CD14-positive monocyte (primary cell): ENCODE results near the gene TAF15. TPM values are rescaled to one million over a fixed set of nuclear protein-coding genes. Genes with fewer than 3 reads are reported as not detected.
A peak's percentile ranks its signal among the peaks of the same experiment; 100 is the strongest.

Experiments used
- DNase-seq, 3 donors: peaks; one replicate each; pipeline ENCODE4 v3.0.0-alpha.2; 2011 to 2022
- H2AFZ ChIP-seq: 2 replicates; pipeline ENCODE4 v1.6.0; 2012; ENCODE audit warnings: mild to moderate bottlenecking, low read depth, low read length, inconsistent platforms; ENCODE audit not compliant: insufficient read depth, poor library complexity, severe bottlenecking
- H3K27ac ChIP-seq, 2 donors: 1 replicate in 1 of 2; 2 replicates in 1 of 2; pipeline ENCODE4 v1.5.1; 2012 to 2013; ENCODE audit warnings: low read length in 2 of 2, control low read depth in 1 of 2, inconsistent platforms in 1 of 2, low read depth in 1 of 2, mild to moderate bottlenecking in 1 of 2
- H3K27me3 ChIP-seq, 2 donors: one replicate each; pipeline versions ENCODE4 v1.6.0 to v1.6.1; 2011 to 2013; ENCODE audit warnings: low read length in 2 of 2; ENCODE audit not compliant: control insufficient read depth in 2 of 2, insufficient read depth in 2 of 2
- H3K36me3 ChIP-seq, 2 donors: replicated peaks in 1 of 2; 1 replicate in 1 of 2; 2 replicates in 1 of 2; pipeline versions ENCODE4 v1.5.1 to v1.6.1; 2012 to 2013; ENCODE audit warnings: low read length in 2 of 2, control low read depth in 1 of 2, inconsistent platforms in 1 of 2, mild to moderate bottlenecking in 1 of 2; ENCODE audit not compliant: insufficient read depth in 2 of 2, control insufficient read depth in 1 of 2
- H3K4me1 ChIP-seq, 2 donors: 1 replicate in 1 of 2; 2 replicates in 1 of 2; pipeline versions ENCODE4 v1.5.1 to v1.6.1; 2012 to 2013; ENCODE audit warnings: low read length in 2 of 2, control low read depth in 1 of 2, inconsistent platforms in 1 of 2, mild to moderate bottlenecking in 1 of 2, moderate library complexity in 1 of 2; ENCODE audit not compliant: insufficient read depth in 2 of 2, control insufficient read depth in 1 of 2
- H3K4me2 ChIP-seq: replicated peaks from 2 replicates; pipeline ENCODE3; 2012; ENCODE audit warnings: low read length, moderate library complexity, mild to moderate bottlenecking; ENCODE audit not compliant: poor library complexity, severe bottlenecking; ENCODE audit errors: extremely low read depth
- H3K4me3 ChIP-seq, 3 experiments: fragments of 200-600 bp in 1 of 3; sonication (generic) in 1 of 3; replicated peaks in 1 of 3; 1 replicate in 2 of 3; 2 replicates in 1 of 3; pipeline ENCODE4 v1.5.1; 2011 to 2013; ENCODE audit warnings: low read length in 3 of 3, mild to moderate bottlenecking in 3 of 3, control low read depth in 2 of 3, low read depth in 2 of 3, inconsistent platforms in 1 of 3, moderate library complexity in 1 of 3
- H3K79me2 ChIP-seq: 2 replicates; pipeline ENCODE4 v1.6.0; 2012; ENCODE audit warnings: mild to moderate bottlenecking, control low read depth, inconsistent platforms, low read length, moderate library complexity; ENCODE audit not compliant: insufficient read depth
- H3K9ac ChIP-seq: 2 replicates; pipeline ENCODE4 v1.6.0; 2017; ENCODE audit warnings: low read length, mild to moderate bottlenecking; ENCODE audit not compliant: insufficient read depth, poor library complexity, severe bottlenecking
- H3K9me3 ChIP-seq, 2 donors: replicated peaks in 1 of 2; 1 replicate in 1 of 2; 2 replicates in 1 of 2; pipeline versions ENCODE4 v1.5.1 to v1.6.1; 2012 to 2013; ENCODE audit warnings: low read length in 2 of 2, control low read depth in 1 of 2; ENCODE audit not compliant: control insufficient read depth in 1 of 2, insufficient read depth in 1 of 2
- H4K20me1 ChIP-seq: 2 replicates; pipeline ENCODE4 v1.6.0; 2012; ENCODE audit warnings: mild to moderate bottlenecking, low read length, control low read depth, moderate library complexity; ENCODE audit not compliant: insufficient read depth
- H3K27ac Mint-ChIP-seq, 7 donors: one replicate each; pipeline ENCODE4 v1.8.0; 2020; ENCODE audit warnings: mild to moderate bottlenecking in 7 of 7, mixed read lengths in 7 of 7, moderate library complexity in 6 of 7, inconsistent platforms in 2 of 7
- H3K27me3 Mint-ChIP-seq, 3 donors: one replicate each; pipeline ENCODE4 v1.8.0; 2021 to 2022; ENCODE audit warnings: low read depth in 3 of 3, mild to moderate bottlenecking in 3 of 3, mixed read lengths in 3 of 3, moderate library complexity in 3 of 3, inconsistent platforms in 1 of 3
- H3K36me3 Mint-ChIP-seq, 2 donors: one replicate each; pipeline ENCODE4 v1.8.0; 2020; ENCODE audit warnings: mixed read lengths in 2 of 2, inconsistent platforms in 1 of 2, mild to moderate bottlenecking in 1 of 2
- H3K4me1 Mint-ChIP-seq: one replicate; pipeline ENCODE4 v1.8.0; 2020; ENCODE audit warnings: mild to moderate bottlenecking, mixed read lengths
- H3K4me3 Mint-ChIP-seq, 2 donors: one replicate each; pipeline ENCODE4 v1.8.0; 2020; ENCODE audit warnings: mild to moderate bottlenecking in 2 of 2, mixed read lengths in 2 of 2, moderate library complexity in 1 of 2
- H3K9me3 Mint-ChIP-seq, 7 donors: one replicate each; pipeline ENCODE4 v1.8.0; 2020 to 2022; ENCODE audit warnings: mixed read lengths in 7 of 7, mild to moderate bottlenecking in 6 of 7, moderate library complexity in 6 of 7, inconsistent platforms in 2 of 7
- CTCF ChIP-seq: fragments of 200-600 bp; IDR thresholded peaks from one replicate; pipeline ENCODE4 v1.8.0; 2022; ENCODE audit warnings: antibody characterized with exemption, mild to moderate bottlenecking
- WGBS: methylation state at CpG from one replicate; pipeline ENCODE4 v1.1.5; 2013; ENCODE audit warnings: missing lambda C conversion rate; ENCODE audit not compliant: insufficient coverage; 5-methylcytosine and 5-hydroxymethylcytosine counted together
- intact Hi-C, 2 donors: fragments of 100-400 bp; cut with micrococcal nuclease; formaldehyde crosslinking; loops; one replicate each; pipeline versions ENCODE4 v1.15.0 to v1.15.1; 2023
- polyA plus RNA-seq, 3 donors: library from polyadenylated mRNA; depleted of rRNA in 1 of 3; unstranded in 2 of 3; stranded (reverse) in 1 of 3; fragments of 300-500 nt in 2 of 3; fragments of >200 nt in 1 of 3; fragmentation: Illumina TruSeq in 2 of 3; gene quantifications; 1 replicate in 2 of 3; 2 replicates in 1 of 3; pipeline ENCODE4 v1.2.3, GENCODE V29; 2012 to 2021

Gene TAF15
- polyA plus RNA-seq, 3 donors = 6.0 to 50.6 (median 16.3) TPM

GRCh38 chr17:35791681-35792350 is 17.5 kb upstream of the TAF15 start:
- Histone ChIP-seq H4K20me1 (no peaks in the 10 kb centered on the region), H3K4me1 (peaks cover 10 to 15% of the 10 kb centered on the region in 2 donors), H3K27ac (no peak overlapping the region), H3K4me3 (no peak overlapping the region), H3K79me2 (no peaks in the 10 kb centered on the region), H3K9ac (no peak overlapping the region), H3K4me2 (no peak overlapping the region), H2AFZ (no peak overlapping the region), H3K27me3 (peaks cover 40 to 54% of the 10 kb centered on the region in 2 donors), H3K9me3 (peaks cover 0 to 6% of the 10 kb centered on the region in 2 donors), H3K36me3 (no peaks in the 10 kb centered on the region)
- Mint-ChIP-seq H3K27me3 (peaks cover 51 to 65% (median 51%) of the 10 kb centered on the region in 3 donors), H3K36me3 (peaks cover 0 to 2% of the 10 kb centered on the region in 2 donors), H3K27ac (no peak overlapping the region), H3K4me3 (peak overlapping the region in 1 of 2 donors; percentile 0), H3K9me3 (peaks cover 0 to 4% (median 0%) of the 10 kb centered on the region in 7 donors), H3K4me1 (peaks cover 13% of the 10 kb centered on the region)
- intact Hi-C loops = no loop called here
- no peak for TF ChIP-seq CTCF
- no peak for DNase-seq
- 87% methylated on average over 6 of the region's 9 CpGs for WGBS

GRCh38 chr17:35793257-35793656 is 16.0 kb upstream of the TAF15 start:
- Mint-ChIP-seq H3K27ac (no peak overlapping the region), H3K4me1 (peaks cover 13% of the 10 kb centered on the region), H3K4me3 (peak overlapping the region in 1 of 2 donors; percentile 75), H3K27me3 (peaks cover 60 to 71% (median 60%) of the 10 kb centered on the region in 3 donors), H3K9me3 (peaks cover 0 to 6% (median 0%) of the 10 kb centered on the region in 7 donors), H3K36me3 (peaks cover 0 to 2% of the 10 kb centered on the region in 2 donors)
- no peaks in the 10 kb centered on the region for H3K36me3 ChIP-seq
- DNase-seq = no peak
- peaks cover 47 to 59% of the 10 kb centered on the region in 2 donors for H3K27me3 ChIP-seq
- H3K4me2 ChIP-seq = no peak overlapping the region
- peaks cover 10 to 15% of the 10 kb centered on the region in 2 donors for H3K4me1 ChIP-seq
- H3K27ac ChIP-seq = no peak overlapping the region
- no peaks in the 10 kb centered on the region for H4K20me1 ChIP-seq
- H2AFZ ChIP-seq = no peak overlapping the region
- 94% methylated on average over 2 of the region's 3 CpGs for WGBS
- H3K9me3 ChIP-seq = peaks cover 0 to 6% of the 10 kb centered on the region in 2 donors
- H3K79me2 ChIP-seq = no peaks in the 10 kb centered on the region
- no peak for TF ChIP-seq CTCF
- intact Hi-C loops = no loop called here
- H3K9ac ChIP-seq = no peak overlapping the region
- no peak overlapping the region for H3K4me3 ChIP-seq
